H1 (cell line): ENCODE data around the gene TMEM164. TPM values are rescaled to one million over a fixed set of nuclear protein-coding genes. Genes with fewer than 3 reads are reported as not detected.

Experiments used
- CTCF ChIA-PET: fragments of 300-600 bp; sonication (Branson Sonifier 250); formaldehyde crosslinking; loops from one replicate; lab custom pipeline; 2021; ENCODE audit not compliant: partially characterized antibody; lab: Charles Lee
- POLR2A ChIA-PET: fragments of 300-600 bp; sonication (Branson Sonifier 250); formaldehyde crosslinking; loops from one replicate; lab custom pipeline; 2021; ENCODE audit warnings: inconsistent platforms; ENCODE audit not compliant: partially characterized antibody; lab: Charles Lee
- DNase-seq, 2 experiments: peaks; one replicate each; pipeline versions ENCODE4 v3.0.0 to v3.0.0-alpha.2; 2010 to 2022; ENCODE audit warnings: low spot score in 2 of 2, low read depth in 1 of 2, mixed read lengths in 1 of 2
- FAIRE-seq: peaks from 2 replicates; lab custom pipeline; 2011; peaks lifted over from hg19 to GRCh38; lab: Jason Lieb, UNC
- H2AFZ ChIP-seq: 2 replicates; pipeline ENCODE4 v1.8.1; 2012; ENCODE audit warnings: low read length, inconsistent platforms
- H2AK5ac ChIP-seq: 2 replicates; pipeline ENCODE4 v1.6.1; 2013; ENCODE audit warnings: low read depth, low read length
- H2BK120ac ChIP-seq: replicated peaks from 2 replicates; pipeline ENCODE3; 2013; ENCODE audit warnings: low read depth, low read length, inconsistent platforms
- H2BK12ac ChIP-seq: 2 replicates; pipeline ENCODE4 v1.6.1; 2013; ENCODE audit warnings: low read depth, low read length
- H2BK15ac ChIP-seq: 2 replicates; pipeline ENCODE4 v1.6.1; 2013; ENCODE audit warnings: low read length
- H2BK20ac ChIP-seq: 2 replicates; pipeline ENCODE4 v1.6.1; 2013; ENCODE audit warnings: low read length
- H2BK5ac ChIP-seq: 2 replicates; pipeline ENCODE4 v1.6.1; 2013; ENCODE audit warnings: low read depth, low read length
- H3K14ac ChIP-seq: 2 replicates; pipeline ENCODE4 v1.6.1; 2013; ENCODE audit warnings: inconsistent platforms; ENCODE audit not compliant: insufficient read length
- H3K18ac ChIP-seq: 2 replicates; pipeline ENCODE4 v1.6.1; 2013; ENCODE audit warnings: low read length; ENCODE audit errors: extremely low read depth
- H3K23ac ChIP-seq: 2 replicates; pipeline ENCODE4 v1.6.1; 2013; ENCODE audit warnings: inconsistent platforms; ENCODE audit not compliant: insufficient read length
- H3K23me2 ChIP-seq: 2 replicates; pipeline ENCODE4 v1.6.1; 2013; ENCODE audit warnings: low read depth, low read length
- H3K27ac ChIP-seq: 2 replicates; pipeline ENCODE4 v1.6.1; 2011; ENCODE audit warnings: low read depth, low read length, inconsistent platforms
- H3K27me3 ChIP-seq, 4 experiments: replicated peaks in 1 of 4; 1 replicate in 1 of 4; 2 replicates in 3 of 4; pipeline versions ENCODE4 v1.6.1 to v1.8.1; 2011 to 2013; ENCODE audit warnings: low read length in 3 of 4, mild to moderate bottlenecking in 3 of 4, inconsistent platforms in 2 of 4, mixed read lengths in 2 of 4, moderate library complexity in 1 of 4; ENCODE audit not compliant: control insufficient read depth in 3 of 4, insufficient read depth in 3 of 4; ENCODE audit errors: extremely low read depth in 1 of 4
- H3K36me3 ChIP-seq, 4 experiments: 2 replicates each; pipeline versions ENCODE4 v1.6.1 to v1.8.1; 2011 to 2013; ENCODE audit warnings: mild to moderate bottlenecking in 4 of 4, low read length in 3 of 4, moderate library complexity in 2 of 4, control low read depth in 1 of 4, inconsistent platforms in 1 of 4; ENCODE audit not compliant: insufficient read depth in 4 of 4, control insufficient read depth in 2 of 4
- H3K4ac ChIP-seq: replicated peaks from 2 replicates; pipeline ENCODE3; 2013; ENCODE audit warnings: low read length, low read depth, mixed read lengths, inconsistent platforms; ENCODE audit not compliant: insufficient read length
- H3K4me1 ChIP-seq, 4 experiments: replicated peaks in 1 of 4; 1 replicate in 1 of 4; 2 replicates in 3 of 4; pipeline versions ENCODE4 v1.6.1 to v1.8.1; 2011 to 2013; ENCODE audit warnings: low read length in 3 of 4, inconsistent platforms in 2 of 4, mixed read lengths in 1 of 4; ENCODE audit not compliant: insufficient read depth in 4 of 4, control insufficient read depth in 3 of 4
- H3K4me2 ChIP-seq, 2 experiments: 2 replicates each; pipeline versions ENCODE4 v1.6.1 to v1.8.1; 2011 to 2013; ENCODE audit warnings: low read depth in 2 of 2, low read length in 2 of 2, control low read depth in 1 of 2, inconsistent platforms in 1 of 2, mild to moderate bottlenecking in 1 of 2; ENCODE audit not compliant: insufficient read depth in 1 of 2
- H3K4me3 ChIP-seq, 4 experiments: fragments of 200-600, 300-600 bp in 1 of 4; sonication (generic), shearing (Covaris generic), sonication (Bioruptor Twin) in 1 of 4; 2 replicates each; pipeline versions ENCODE4 v1.5.1 to v1.8.1; 2011 to 2016; ENCODE audit warnings: low read length in 4 of 4, low read depth in 3 of 4, control low read depth in 2 of 4, inconsistent platforms in 2 of 4, mild to moderate bottlenecking in 2 of 4, mixed read lengths in 1 of 4, moderate library complexity in 1 of 4; ENCODE audit not compliant: insufficient read depth in 2 of 4; ENCODE audit errors: extremely low read depth in 1 of 4
- H3K56ac ChIP-seq: replicated peaks from 2 replicates; pipeline ENCODE3; 2013; ENCODE audit warnings: low read depth, mild to moderate bottlenecking, mixed read lengths, low read length, inconsistent platforms; ENCODE audit not compliant: insufficient read length
- H3K79me1 ChIP-seq: 2 replicates; pipeline ENCODE4 v1.6.1; 2013; ENCODE audit warnings: low read depth, low read length, control low read depth
- H3K79me2 ChIP-seq, 2 experiments: 2 replicates each; pipeline versions ENCODE4 v1.6.1 to v1.8.1; 2012 to 2013; ENCODE audit warnings: low read length in 2 of 2, mild to moderate bottlenecking in 2 of 2, inconsistent platforms in 1 of 2; ENCODE audit not compliant: insufficient read depth in 2 of 2, control insufficient read depth in 1 of 2
- H3K9ac ChIP-seq, 4 experiments: replicated peaks in 1 of 4; 1 replicate in 1 of 4; 2 replicates in 3 of 4; pipeline versions ENCODE4 v1.6.1 to v1.8.1; 2011 to 2013; ENCODE audit warnings: low read depth in 3 of 4, low read length in 3 of 4, control low read depth in 2 of 4, mild to moderate bottlenecking in 2 of 4, moderate library complexity in 2 of 4, inconsistent platforms in 1 of 4; ENCODE audit errors: extremely low read depth in 1 of 4
- H3K9me3 ChIP-seq, 2 experiments: 2 replicates each; pipeline versions ENCODE4 v1.6.1 to v1.8.1; 2012 to 2013; ENCODE audit warnings: mild to moderate bottlenecking in 2 of 2, moderate library complexity in 2 of 2, control low read depth in 1 of 2, inconsistent platforms in 1 of 2, low read depth in 1 of 2, low read length in 1 of 2, mixed read lengths in 1 of 2; ENCODE audit not compliant: insufficient read depth in 2 of 2
- H4K20me1 ChIP-seq, 2 experiments: replicated peaks in 1 of 2; 2 replicates each; pipeline versions ENCODE3 to v1.8.1; 2011 to 2013; ENCODE audit warnings: inconsistent platforms in 2 of 2, low read length in 2 of 2, mild to moderate bottlenecking in 1 of 2; ENCODE audit not compliant: insufficient read depth in 2 of 2, control insufficient read depth in 1 of 2
- H4K5ac ChIP-seq: 2 replicates; pipeline ENCODE4 v1.6.1; 2013; ENCODE audit warnings: low read length, low read depth, mixed read lengths, inconsistent platforms; ENCODE audit not compliant: insufficient read length
- H4K8ac ChIP-seq: 2 replicates; pipeline ENCODE4 v1.8.0; 2013; ENCODE audit warnings: mild to moderate bottlenecking, moderate library complexity, low read length, inconsistent platforms; ENCODE audit not compliant: insufficient read depth; ENCODE audit errors: extremely low read depth
- H4K91ac ChIP-seq: replicated peaks from 2 replicates; pipeline ENCODE3; 2013; ENCODE audit warnings: low read length, mixed read lengths, inconsistent platforms; ENCODE audit not compliant: insufficient read length
- CBX5 ChIP-seq: fragments of 300-800, 300-1000 bp; sonication (generic); IDR thresholded peaks from 2 replicates; pipeline ENCODE4 v1.7.1; 2016; ENCODE audit warnings: antibody characterized with exemption, low read length, low read depth
- CEBPB ChIP-seq: IDR thresholded peaks from 2 replicates; pipeline ENCODE4 v1.6.1; 2012; ENCODE audit warnings: low read depth, low read length
- CREB1 ChIP-seq: IDR thresholded peaks from 2 replicates; pipeline ENCODE4 v1.6.1; 2012; ENCODE audit warnings: inconsistent platforms
- CTBP2 ChIP-seq: IDR thresholded peaks from 2 replicates; pipeline ENCODE4 v1.7.0; 2011; ENCODE audit warnings: borderline replicate concordance, mild to moderate bottlenecking, moderate library complexity, mixed read lengths, low read length; ENCODE audit not compliant: insufficient read depth, insufficient read length
- FOSL1 ChIP-seq: IDR thresholded peaks from 2 replicates; pipeline ENCODE4 v1.6.1; 2011; ENCODE audit warnings: mild to moderate bottlenecking, low read depth, low read length, moderate library complexity; ENCODE audit not compliant: insufficient read depth
- PHF8 ChIP-seq: fragments of 200-600 bp; sonication (generic); conservative IDR thresholded peaks from 2 replicates; pipeline ENCODE4 v1.7.1; 2012; ENCODE audit warnings: low read depth, mild to moderate bottlenecking, inconsistent platforms, low read length, moderate library complexity
- POLR2AphosphoS5 ChIP-seq: IDR thresholded peaks from 2 replicates; pipeline ENCODE4 v1.6.1; 2011; ENCODE audit warnings: low read depth, low read length
- TCF12 ChIP-seq: IDR thresholded peaks from 2 replicates; pipeline ENCODE4 v1.6.1; 2011; ENCODE audit warnings: low read depth, mild to moderate bottlenecking, low read length
- TEAD4 ChIP-seq: IDR thresholded peaks from 2 replicates; pipeline ENCODE4 v1.6.1; 2012; ENCODE audit warnings: low read depth, low read length, inconsistent platforms, mixed read lengths
- WGBS, 2 experiments: shearing (Covaris generic) in 1 of 2; methylation state at CpG; one replicate each; pipeline versions ENCODE4 v1.1.6 to v1.1.7; 2013 to 2015; ENCODE audit warnings: low lambda C conversion rate in 2 of 2, mixed read lengths in 2 of 2, inconsistent platforms in 1 of 2, low coverage in 1 of 2, missing lambda C conversion rate in 1 of 2; ENCODE audit not compliant: insufficient replicate concordance in 2 of 2, insufficient coverage in 1 of 2, insufficient read length in 1 of 2; ENCODE audit errors: extremely low coverage in 1 of 2, missing lambda C conversion rate in 1 of 2; 5-methylcytosine and 5-hydroxymethylcytosine counted together
- polyA plus RNA-seq, 7 experiments: library from polyadenylated mRNA; depleted of rRNA in 3 of 7; stranded (reverse) in 5 of 7; unstranded in 2 of 7; fragments of >200 nt in 5 of 7; fragments of 200-250 nt in 2 of 7; gene quantifications; 1 replicate in 5 of 7; 2 replicates in 1 of 7; 4 replicates in 1 of 7; pipeline versions ENCODE4 v1.2.1 to v1.2.3, GENCODE V29; 2011 to 2013; ENCODE audit warnings: missing spikeins in 2 of 7, mixed read lengths in 2 of 7
- total RNA-seq: library from RNA; stranded (reverse); fragmentation: NEBNext Ultra II Directional; extraction: Animal tissue kit (Norgen Biotek cat#: 25700); gene quantifications from 2 replicates; pipeline ENCODE4 v1.2.1, GENCODE V29; 2021
- TF ChIP-seq, protein P1 (sequence below): IDR thresholded peaks from 2 replicates; pipeline ENCODE4 v1.6.1; 2012; ENCODE audit warnings: inconsistent platforms
- TF ChIP-seq, protein P2 (sequence below): IDR thresholded peaks from 2 replicates; pipeline ENCODE4 v1.6.1; 2011; ENCODE audit warnings: low read length, improper control_type of control experiment

Gene TMEM164
- total and polyA plus RNA-seq, 2 of the 8 experiments (the other 6 are each of a cell fraction or from before 2014, with no cell fraction given): 7.3 to 14.8 TPM

DNA sequence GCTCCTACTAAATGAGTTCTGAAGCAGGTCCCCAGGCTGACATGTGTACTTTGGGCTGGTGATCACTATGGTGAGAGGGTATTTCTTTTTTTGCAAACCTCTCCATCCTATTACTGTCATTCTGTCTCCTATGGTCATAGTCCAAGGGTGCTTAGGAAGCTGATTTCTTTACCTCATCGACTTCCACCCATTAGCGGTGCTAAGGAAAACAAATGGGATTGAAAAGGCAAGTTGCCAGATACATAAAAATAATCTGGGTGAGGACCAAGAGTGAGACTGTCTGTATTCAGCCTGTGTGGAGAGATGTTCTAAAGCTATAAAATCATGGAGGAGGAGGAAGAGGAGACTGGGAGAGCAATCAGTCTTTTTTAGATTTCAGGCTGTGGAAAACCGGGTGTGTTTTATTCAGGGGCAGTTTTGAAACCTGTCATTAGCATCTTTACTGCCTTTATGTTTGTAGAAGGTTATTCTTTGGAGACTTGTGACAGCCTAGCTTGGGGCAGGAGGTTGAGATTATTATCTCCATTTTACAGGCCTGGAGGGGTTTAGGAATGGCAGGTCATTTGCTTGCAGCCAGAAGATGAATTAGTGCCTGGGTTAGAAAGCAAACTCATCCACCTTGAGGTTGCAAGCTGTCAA is 1.9 kb downstream of the TMEM164 start:
- Histone ChIP-seq H3K18ac (no peak overlapping the region), H3K14ac (no peak overlapping the region), H4K5ac (no peak overlapping the region), H2BK12ac (no peak overlapping the region), H3K9ac (no peak overlapping the region), H3K27me3 (no peaks in the 10 kb centered on the region), H3K27ac (no peak overlapping the region), H4K8ac (no peak overlapping the region), H3K36me3 (no peaks in the 10 kb centered on the region), H4K91ac (no peak overlapping the region), H3K9me3 (no peaks in the 10 kb centered on the region), H3K4ac (no peak overlapping the region), H4K20me1 (peaks cover 0 to 3% of the 10 kb centered on the region in 2 experiments), H3K79me2 (peaks cover 0 to 3% of the 10 kb centered on the region in 2 experiments; a peak in 1 of 4 replicates), H3K23ac (no peak overlapping the region), H3K4me2 (peak overlapping the region in 1 of 2 experiments; percentile 92; a peak in 1 of 4 replicates), H2BK120ac (no peak overlapping the region), H3K4me1 (peaks cover 0 to 14% (median 5%) of the 10 kb centered on the region in 4 experiments; a peak in 6 of 7 replicates), H3K79me1 (no peaks in the 10 kb centered on the region), H3K4me3 (no peak overlapping the region), H3K23me2 (peaks cover 2% of the 10 kb centered on the region; the same call in 1 of the 2 replicates), H2BK5ac (no peak overlapping the region), H2BK20ac (no peak overlapping the region), H2AFZ (no peak overlapping the region), H2BK15ac (no peak overlapping the region), H3K56ac (no peak overlapping the region), H2AK5ac (no peak overlapping the region)
- POLR2A ChIA-PET: interaction anchor here (2.4 kb wide), 1 partner anchor 10 kb away, joined by 6 read pairs; no protein-coding TSS in a partner anchor
- FAIRE-seq (no peak), DNase-seq (no peak)
- CTCF ChIA-PET: interaction anchor here (1.0 to 1.2 kb wide), 2 partner anchors 56 to 155 kb away, joined by 3 read pairs; no protein-coding TSS in a partner anchor
- 96% methylated on average over 3 of the region's 3 CpGs; no CpG with 5 or more reads in 1 of the 2 experiments for WGBS, 2 experiments
- TF ChIP-seq, protein P1, sequence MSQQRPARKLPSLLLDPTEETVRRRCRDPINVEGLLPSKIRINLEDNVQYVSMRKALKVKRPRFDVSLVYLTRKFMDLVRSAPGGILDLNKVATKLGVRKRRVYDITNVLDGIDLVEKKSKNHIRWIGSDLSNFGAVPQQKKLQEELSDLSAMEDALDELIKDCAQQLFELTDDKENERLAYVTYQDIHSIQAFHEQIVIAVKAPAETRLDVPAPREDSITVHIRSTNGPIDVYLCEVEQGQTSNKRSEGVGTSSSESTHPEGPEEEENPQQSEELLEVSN: no peak
- TF ChIP-seq PHF8 (no peak), CREB1 (no peak), TEAD4 (no peak), TCF12 (no peak), CTBP2 (no peak), CEBPB (no peak), POLR2AphosphoS5 (no peak), FOSL1 (no peak), CBX5 (no peak)
- TF ChIP-seq, protein P2, sequence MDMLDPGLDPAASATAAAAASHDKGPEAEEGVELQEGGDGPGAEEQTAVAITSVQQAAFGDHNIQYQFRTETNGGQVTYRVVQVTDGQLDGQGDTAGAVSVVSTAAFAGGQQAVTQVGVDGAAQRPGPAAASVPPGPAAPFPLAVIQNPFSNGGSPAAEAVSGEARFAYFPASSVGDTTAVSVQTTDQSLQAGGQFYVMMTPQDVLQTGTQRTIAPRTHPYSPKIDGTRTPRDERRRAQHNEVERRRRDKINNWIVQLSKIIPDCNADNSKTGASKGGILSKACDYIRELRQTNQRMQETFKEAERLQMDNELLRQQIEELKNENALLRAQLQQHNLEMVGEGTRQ: no peak
